HTERT RPE-1 (cell line): ENCODE measurements around the gene SHISA9.

Experiments
- in situ Hi-C: fragments of 300-500 bp; cut with MboI; formaldehyde crosslinking; loops from 4 replicates; pipeline ENCODE4 v1.14.3; 2020; ENCODE audit warnings: low sequenced_read_pairs

The SHISA9 gene

GRCh38 chr16:12944300-12944699 is 42.9 kb downstream of the SHISA9 start:
- in situ Hi-C loops, result no loop called here

GRCh38 chr16:12951392-12951791 is 50.0 kb downstream of the SHISA9 start:
- in situ Hi-C loops, result no loop called here

- in situ Hi-C loops, result no loop called here
Observed at GRCh38 chr16:12951976-12952375, 50.6 kb downstream of the SHISA9 start.

GRCh38 chr16:12958366-12958765 is 57.0 kb downstream of the SHISA9 start:
- in situ Hi-C loops, result no loop called here

- in situ Hi-C loops, result no loop called here
Observed at GRCh38 chr16:12959072-12959471, 57.7 kb downstream of the SHISA9 start.

GRCh38 chr16:12961626-12962025 is 60.2 kb downstream of the SHISA9 start:
- in situ Hi-C loops, result no loop called here

GRCh38 chr16:12964461-12964860 is 63.1 kb downstream of the SHISA9 start:
- in situ Hi-C loops, result no loop called here

GRCh38 chr16:12965274-12965804 is 63.9 kb downstream of the SHISA9 start:
- in situ Hi-C loops, result no loop called here

- in situ Hi-C loops, result no loop called here
Observed at GRCh38 chr16:12971241-12971640, 69.8 kb downstream of the SHISA9 start.

GRCh38 chr16:12972246-12972645 is 70.8 kb downstream of the SHISA9 start:
- in situ Hi-C loops, result no loop called here

GRCh38 chr16:12975766-12976165 is 74.4 kb downstream of the SHISA9 start:
- in situ Hi-C loops, result no loop called here

GRCh38 chr16:12976496-12976895 is 75.1 kb downstream of the SHISA9 start:
- in situ Hi-C loops, result no loop called here

GRCh38 chr16:12976936-12977335 is 75.5 kb downstream of the SHISA9 start:
- in situ Hi-C loops, result no loop called here

GRCh38 chr16:12985516-12985915 is 84.1 kb downstream of the SHISA9 start:
- in situ Hi-C loops, result no loop called here

GRCh38 chr16:12988071-12988470 is 86.7 kb downstream of the SHISA9 start:
- in situ Hi-C loops, result no loop called here

- in situ Hi-C loops, result no loop called here
Observed at GRCh38 chr16:12992066-12992465, 90.7 kb downstream of the SHISA9 start.

GRCh38 chr16:12994402-12994801 is 93.0 kb downstream of the SHISA9 start:
- in situ Hi-C loops, result no loop called here

- in situ Hi-C loops, result no loop called here
Observed at GRCh38 chr16:12995721-12996372, 94.4 kb downstream of the SHISA9 start.

GRCh38 chr16:12998361-12999085 is 97.1 kb downstream of the SHISA9 start:
- in situ Hi-C loops, result no loop called here

GRCh38 chr16:12999368-12999767 is 98.0 kb downstream of the SHISA9 start:
- in situ Hi-C loops, result no loop called here

GRCh38 chr16:13005721-13006247 is 104.4 kb downstream of the SHISA9 start:
- in situ Hi-C loops, result no loop called here

GRCh38 chr16:13012601-13013000 is 111.2 kb downstream of the SHISA9 start:
- in situ Hi-C loops, result no loop called here
